K562 (cell line): ENCODE measurements around the gene DYNC1H1. TPM values are rescaled to one million over a fixed set of nuclear protein-coding genes. Genes with fewer than 3 reads are reported as not detected.

ENCODE experiments used
- CHCHD3 ChIP-seq: fragments of 250-450 bp; sonication (Bioruptor Pico); IDR thresholded peaks from 2 replicates; pipeline ENCODE4 v2.1.2; 2022; ENCODE audit warnings: mild to moderate bottlenecking
- FOSL1 ChIP-seq: fragments of 200-800 bp; sonication (Bioruptor generic); conservative IDR thresholded peaks from 2 replicates; pipeline ENCODE4 v1.6.1; 2016; ENCODE audit warnings: missing genetic modification characterization, missing compliant biosample characterization
- GATAD2B ChIP-seq: fragments of 450-650 bp; IDR thresholded peaks from 2 replicates; pipeline ENCODE4 v1.6.1; 2017; ENCODE audit warnings: mild to moderate bottlenecking, borderline replicate concordance
- HMG20B ChIP-seq: fragments of 250-450 bp; sonication (Bioruptor Pico); IDR thresholded peaks from 2 replicates; pipeline ENCODE4 v1.5.0; 2021; ENCODE audit warnings: mild to moderate bottlenecking
- IFI16 ChIP-seq: fragments of 250-450 bp; sonication (Bioruptor Pico); IDR thresholded peaks from 2 replicates; pipeline ENCODE4 v2.1.2; 2022; ENCODE audit warnings: mild to moderate bottlenecking, inconsistent platforms
- L3MBTL2 ChIP-seq: fragments of 450-650 bp; IDR thresholded peaks from 2 replicates; pipeline ENCODE4 v1.6.1; 2016; ENCODE audit warnings: mild to moderate bottlenecking, moderate library complexity
- MAFK ChIP-seq: IDR thresholded peaks from 2 replicates; pipeline ENCODE4 v1.6.1; 2011; ENCODE audit warnings: low read length, improper control_type of control experiment
- SNIP1 ChIP-seq: fragments of 450-650 bp; IDR thresholded peaks from 2 replicates; pipeline ENCODE4 v1.7.1; 2017; ENCODE audit warnings: low read depth, mild to moderate bottlenecking
- STAT5A ChIP-seq: IDR thresholded peaks from 2 replicates; pipeline ENCODE4 v1.6.1; 2012; ENCODE audit warnings: low read length, inconsistent platforms, borderline replicate concordance
- TCFL5 ChIP-seq: fragments of 250-450 bp; sonication (Bioruptor Pico); conservative IDR thresholded peaks from 2 replicates; pipeline ENCODE4 v1.6.1; 2021; ENCODE audit warnings: mild to moderate bottlenecking, moderate library complexity, matching md5 sums
- THAP12 ChIP-seq: fragments of 250-450 bp; sonication (Bioruptor Pico); IDR thresholded peaks from 2 replicates; pipeline ENCODE4 v1.9.0; 2021; ENCODE audit warnings: mild to moderate bottlenecking, inconsistent platforms
- ZNF224 ChIP-seq: sonication (generic); formaldehyde crosslinking; IDR thresholded peaks from 2 replicates; pipeline ENCODE4 v1.8.0; 2022; ENCODE audit warnings: mild to moderate bottlenecking, missing genetic modification reagents
- polyA plus RNA-seq, 8 experiments: library from polyadenylated mRNA; depleted of rRNA in 4 of 8; stranded (reverse) in 5 of 8; unstranded in 3 of 8; fragments of >200 nt; fragmentation: Nextera tagmentation in 2 of 8; fragmentation: Illumina TruSeq in 1 of 8; extraction: Ambion mirVana in 2 of 8; extraction: Trizol in 1 of 8; gene quantifications; 2 replicates each; pipeline versions ENCODE4 v1.2.1 to v1.2.3, GENCODE V29; 2011 to 2014; ENCODE audit warnings: inconsistent platforms in 1 of 8, missing spikeins in 1 of 8
- total RNA-seq, 7 experiments: library from RNA; depleted of rRNA in 6 of 7; stranded (reverse); fragments of >200 nt in 6 of 7; fragmentation: Illumina TruSeq in 2 of 7; extraction: Trizol in 2 of 7; gene quantifications; 2 replicates each; pipeline versions ENCODE4 v1.2.1 to v1.2.3, GENCODE V29; 2011 to 2021; ENCODE audit warnings: low replicate concordance in 1 of 7

Gene DYNC1H1
- total and polyA plus RNA-seq, 9 of the 15 experiments (the other 6 are each of a cell fraction or from before 2014, with no cell fraction given): 31.9 to 335 (median 115) TPM

- TF ChIP-seq HMG20B (CRISPR knock-in tag) (no peak), CHCHD3 (CRISPR knock-in tag) (no peak), TCFL5 (CRISPR knock-in tag) (no peak), SNIP1 (no peak), GATAD2B (no peak), FOSL1 (tag) (peak; percentile 74; the same call in 1 of the 2 replicates), MAFK (no peak), IFI16 (no peak), STAT5A (no peak), ZNF224 (no peak), L3MBTL2 (no peak), THAP12 (CRISPR knock-in tag) (no peak)
Measured at GRCh38 chr14:102095871-102096568, 131.6 kb downstream of the DYNC1H1 start (continued).
